Activated CD4-positive, alpha-beta T cell treated with anti-CD3 and anti-CD28 coated beads, Interleukin-2, amount 50 U/mL, for 1 hour (primary cell): ENCODE data around the gene CT83.

Experiments
- DNase-seq: peaks from one replicate; pipeline ENCODE4 v3.0.0-alpha.2; 2020

The CT83 gene, protein sequence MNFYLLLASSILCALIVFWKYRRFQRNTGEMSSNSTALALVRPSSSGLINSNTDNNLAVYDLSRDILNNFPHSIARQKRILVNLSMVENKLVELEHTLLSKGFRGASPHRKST

DNA sequence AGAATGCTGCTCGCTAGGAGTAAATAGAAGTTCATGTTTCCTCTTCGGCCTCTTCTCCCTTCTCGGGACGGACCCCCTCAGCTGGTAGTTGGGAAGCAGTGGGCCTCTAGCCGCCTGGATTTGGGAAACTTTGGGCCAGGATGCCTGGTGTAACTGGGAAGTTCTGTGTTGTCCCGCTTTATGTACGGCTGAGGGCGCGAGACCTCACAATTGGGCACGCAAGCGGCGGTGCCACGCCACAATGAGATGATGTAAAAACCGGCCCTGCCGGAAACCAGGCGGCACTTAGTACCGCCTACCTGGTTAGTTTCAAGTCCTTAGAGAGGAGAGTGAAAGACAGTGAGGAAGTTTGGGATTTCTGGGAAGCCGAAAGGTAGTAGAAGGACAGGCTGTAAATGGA, at the start of gene CT83:
Gene CT83, minus strand, starts transcription at position 155 of the 400 bp plus-strand sequence. Its CDS starts 120 bp downstream, at position 35.
- DNase-seq = no peak

DNA sequence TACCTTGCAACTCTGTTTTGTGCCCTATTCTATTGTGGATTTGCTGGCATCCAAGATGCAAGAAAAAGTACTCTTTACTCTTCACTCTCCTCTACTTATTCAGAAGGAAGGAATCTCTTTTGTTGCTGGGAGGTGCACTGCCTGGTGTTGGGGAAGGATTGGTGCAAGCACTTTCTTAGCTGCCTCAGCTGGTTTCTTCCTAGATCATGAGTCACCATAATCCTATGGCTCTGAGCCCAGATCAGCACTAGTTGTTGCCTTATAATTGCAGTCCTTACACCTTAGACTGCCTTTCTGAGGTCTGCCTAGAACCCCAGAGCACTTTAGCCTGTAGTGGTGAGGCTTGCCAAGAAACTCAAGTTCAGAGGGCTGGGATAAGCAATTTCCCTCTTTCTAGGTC, 37.0 kb upstream of the CT83 start:
- DNase-seq = no peak

DNA sequence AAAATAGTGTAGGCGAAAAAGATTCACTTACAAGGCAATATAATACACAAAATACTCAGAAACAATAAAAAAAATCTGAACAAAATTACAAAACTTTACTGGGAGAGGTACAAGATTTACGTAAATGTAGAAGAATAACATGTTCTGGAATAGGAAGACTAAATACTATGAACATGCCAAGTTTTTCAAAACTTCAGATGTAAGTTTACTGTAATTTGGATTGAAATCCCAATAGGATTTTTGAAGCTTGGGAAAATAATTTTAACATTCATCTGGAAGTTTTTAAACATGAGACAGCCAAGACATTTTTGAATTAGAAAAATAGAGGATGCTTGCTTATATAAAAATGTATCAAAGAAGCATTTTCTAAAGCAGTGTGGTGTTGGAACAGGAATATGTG, 30.5 kb upstream of the CT83 start:
- DNase-seq = no peak

DNA sequence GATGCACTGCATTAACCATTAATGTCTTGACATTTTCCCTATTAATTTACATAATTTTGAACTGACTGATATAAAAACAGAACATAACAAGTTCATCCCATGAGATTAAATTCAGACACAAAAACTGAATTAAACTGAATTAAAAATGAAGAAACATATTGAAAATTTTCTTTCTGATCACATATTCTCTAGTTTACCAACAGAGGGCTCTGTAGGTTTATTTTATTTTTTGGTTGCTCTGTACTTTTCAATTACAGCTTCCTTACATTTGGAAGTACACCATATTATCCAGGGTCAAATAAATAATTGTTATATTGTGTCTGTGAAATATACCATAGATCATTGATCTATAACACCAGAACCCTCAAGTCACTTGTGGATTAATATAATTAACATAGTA, 27.3 kb upstream of the CT83 start:
- no peak for DNase-seq

DNA sequence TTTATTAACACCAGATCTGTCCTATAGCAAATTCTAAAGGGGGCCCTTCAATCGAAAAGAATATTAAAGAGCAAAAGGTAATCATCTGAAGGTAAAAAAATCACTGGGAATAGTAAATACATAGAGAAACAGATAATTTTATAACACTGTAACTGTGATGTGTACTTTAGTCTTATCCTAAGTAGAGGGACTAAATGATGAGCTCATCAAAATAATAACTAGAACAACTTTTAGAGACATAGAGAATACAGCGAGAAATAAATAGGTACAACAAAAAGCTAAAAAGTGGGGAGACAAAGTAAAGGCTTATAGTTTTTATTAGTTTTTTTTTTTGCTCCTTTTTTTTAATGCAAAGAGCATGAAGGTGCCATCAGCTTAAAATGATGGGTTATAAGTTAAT, 17.3 kb upstream of the CT83 start:
- no peak for DNase-seq

DNA sequence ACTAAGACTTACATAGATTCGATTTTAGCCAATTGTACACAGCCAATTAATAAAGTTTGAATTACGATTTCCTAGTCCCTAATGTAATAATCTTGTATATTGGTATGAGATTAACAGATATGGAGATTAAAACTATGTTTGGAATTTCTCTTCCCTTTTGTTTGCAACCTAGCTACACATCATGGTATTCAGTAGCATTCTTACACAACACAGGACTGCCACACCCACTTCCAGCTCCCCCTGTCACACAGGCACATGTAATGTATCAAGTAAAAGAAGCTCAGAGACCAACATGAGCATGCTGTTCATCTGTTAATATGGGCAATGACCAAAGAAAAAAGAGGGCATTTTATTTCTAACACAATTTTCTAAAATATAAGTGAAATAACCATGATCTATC, 13.6 kb downstream of the CT83 start:
- no peak for DNase-seq

DNA sequence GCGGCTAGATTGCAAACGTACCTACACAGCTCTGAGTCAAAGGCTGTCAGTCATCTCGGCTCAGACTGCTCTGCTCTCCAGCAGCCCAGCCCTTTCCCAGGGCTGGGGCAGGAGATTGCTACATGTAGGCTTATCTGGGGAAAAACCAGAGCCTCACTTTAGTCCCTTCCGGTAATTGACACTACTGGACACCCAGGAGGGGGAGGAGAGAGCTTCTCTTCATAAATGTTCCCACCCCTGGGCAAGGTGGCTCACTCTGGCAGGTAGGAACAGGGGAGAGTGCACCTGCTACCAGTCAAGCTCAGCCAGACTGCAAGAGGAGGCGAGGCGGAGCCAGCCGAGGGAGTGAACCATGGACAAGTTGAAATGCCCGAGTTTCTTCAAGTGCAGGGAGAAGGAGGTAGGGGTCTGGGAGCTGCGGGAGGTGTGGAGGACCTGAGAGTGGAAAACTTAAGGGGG, 26.4 kb downstream of the CT83 start, which contains the start of gene SLC6A14:
Gene SLC6A14, plus strand, starts transcription at position 249 of the 459 bp plus-strand sequence. Its CDS starts 104 bp downstream, at position 353.
- DNase-seq = no peak

DNA sequence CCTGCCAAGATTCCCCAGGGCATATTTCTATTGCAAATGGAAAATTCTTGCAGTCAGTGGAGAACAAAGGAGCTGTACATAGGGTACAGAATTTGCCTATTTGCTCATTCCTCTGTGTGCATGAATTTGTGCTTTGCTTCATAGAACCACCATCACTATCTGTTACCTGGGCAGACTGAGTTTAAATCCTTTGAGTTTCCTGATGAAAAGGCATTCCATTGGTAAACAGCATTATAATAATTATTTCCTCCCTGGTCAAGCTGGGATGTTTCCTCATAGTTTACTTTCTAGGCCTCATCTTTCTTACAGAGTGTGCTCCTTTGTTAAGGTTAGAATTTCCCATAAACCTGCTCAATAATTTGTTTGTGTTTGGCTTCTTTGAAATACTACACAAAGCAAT, 27.2 kb downstream of the CT83 start:
- no peak for DNase-seq

DNA sequence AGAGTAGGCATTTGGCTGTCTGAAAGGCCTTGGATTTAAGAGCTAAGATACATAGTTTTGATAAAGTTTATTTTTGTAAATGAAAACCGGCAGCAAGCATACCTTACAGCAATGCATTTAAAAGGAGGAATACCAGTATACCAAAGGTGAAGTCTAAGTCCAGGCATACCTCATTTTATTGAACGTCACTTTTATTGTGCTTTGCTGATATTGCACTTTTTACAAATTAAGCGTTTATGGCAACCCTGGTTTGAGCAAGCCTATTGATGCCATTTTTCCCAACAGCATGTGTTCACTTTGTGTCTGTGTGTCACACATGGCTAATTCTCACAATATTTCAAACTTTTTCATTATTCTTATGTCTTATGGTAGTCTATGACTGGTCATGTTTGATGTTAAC, 34.8 kb downstream of the CT83 start:
- DNase-seq = no peak

DNA sequence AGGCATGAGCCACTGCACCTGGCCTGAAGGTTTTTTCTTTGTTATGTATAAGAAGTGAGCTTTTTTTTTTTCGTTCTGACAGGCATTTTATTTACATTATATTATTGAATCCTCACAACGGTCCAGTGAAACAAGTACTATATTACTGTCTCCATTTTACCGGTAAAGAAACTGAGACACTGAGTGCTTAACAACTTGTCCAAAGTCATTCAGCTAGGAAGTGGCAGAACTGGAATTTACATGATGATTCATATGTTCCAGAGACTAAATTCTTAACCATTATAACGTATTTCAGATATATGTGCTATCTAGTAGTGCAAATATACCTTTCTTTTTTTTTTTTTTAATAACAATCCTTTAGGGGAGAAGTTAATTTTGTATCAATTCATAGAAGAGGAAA, 44.8 kb downstream of the CT83 start:
- no peak for DNase-seq

DNA sequence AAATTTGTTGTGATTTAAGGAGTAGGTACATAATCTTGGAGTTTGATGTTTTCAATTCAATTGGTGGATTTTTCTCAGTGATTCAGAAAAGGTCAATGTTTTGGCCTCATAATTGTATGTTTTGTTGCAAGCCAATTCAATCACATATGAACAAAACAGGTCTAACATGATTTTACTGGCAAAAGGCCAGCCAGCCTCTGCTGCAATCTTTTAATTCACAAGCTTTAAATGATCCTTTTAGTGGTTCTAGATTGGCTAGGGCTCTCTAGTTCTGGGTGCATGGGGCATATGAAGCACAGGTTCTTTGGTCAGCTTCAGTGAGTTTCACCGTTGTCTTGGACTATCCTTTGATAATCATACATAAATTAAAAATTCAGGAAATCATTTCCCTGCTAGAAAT, 45.6 kb downstream of the CT83 start:
- no peak for DNase-seq

DNA sequence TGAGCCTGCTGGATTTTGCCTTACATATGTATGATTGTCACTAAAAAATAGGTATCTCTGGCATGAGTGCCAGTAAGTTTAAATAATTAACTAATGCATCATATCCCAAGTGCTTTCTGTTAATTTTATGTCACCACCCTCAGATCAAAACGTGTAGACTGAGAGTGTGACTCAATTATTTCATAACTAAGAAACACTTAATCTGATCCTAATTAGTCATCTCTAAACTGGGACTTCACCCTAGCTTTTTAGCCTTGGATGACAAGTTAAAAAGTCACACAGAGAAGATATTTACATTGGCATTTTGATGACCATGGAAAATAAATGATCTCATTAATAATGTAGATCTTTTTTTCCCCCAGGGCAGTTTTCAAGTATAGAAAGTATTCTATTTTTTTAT, 49.5 kb downstream of the CT83 start:
- DNase-seq = no peak
